NAMALWA (cell line): ENCODE measurements around the gene GALE.

ENCODE experiments used
- DNase-seq: peaks from one replicate; pipeline ENCODE4 v3.0.0-alpha.2; 2015; ENCODE audit warnings: low spot score

Gene GALE

DNA sequence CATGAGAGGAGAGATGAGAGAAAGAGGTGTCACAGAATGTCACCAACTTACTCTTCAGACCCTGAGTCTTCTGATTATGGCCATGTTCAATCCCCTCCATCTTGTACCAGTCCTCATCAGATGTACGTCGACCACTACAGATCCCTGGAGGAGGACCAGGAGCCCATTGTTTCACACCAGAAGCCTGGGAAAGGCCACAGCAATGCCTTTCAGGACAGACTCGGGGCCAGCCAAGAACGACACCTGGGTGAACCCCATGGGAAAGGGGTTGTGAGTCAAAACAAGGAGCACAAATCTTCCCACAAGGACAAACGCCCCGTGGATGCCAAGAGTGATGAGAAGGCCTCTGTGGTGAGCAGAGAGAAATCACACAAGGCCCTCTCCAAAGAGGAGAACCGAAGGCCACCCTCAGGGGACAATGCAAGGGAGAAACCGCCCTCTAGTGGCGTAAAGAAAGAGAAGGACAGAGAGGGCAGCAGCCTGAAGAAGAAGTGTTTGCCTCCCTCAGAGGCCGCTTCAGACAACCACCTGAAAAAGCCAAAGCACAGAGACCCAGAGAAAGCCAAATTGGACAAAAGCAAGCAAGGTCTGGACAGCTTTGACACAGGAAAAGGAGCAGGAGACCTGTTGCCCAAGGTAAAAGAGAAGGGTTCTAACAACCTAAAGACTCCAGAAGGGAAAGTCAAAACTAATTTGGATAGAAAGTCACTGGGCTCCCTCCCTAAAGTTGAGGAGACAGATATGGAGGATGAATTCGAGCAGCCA lies 49.3 kb downstream of the GALE start:
- DNase-seq: peak; percentile 84

DNA sequence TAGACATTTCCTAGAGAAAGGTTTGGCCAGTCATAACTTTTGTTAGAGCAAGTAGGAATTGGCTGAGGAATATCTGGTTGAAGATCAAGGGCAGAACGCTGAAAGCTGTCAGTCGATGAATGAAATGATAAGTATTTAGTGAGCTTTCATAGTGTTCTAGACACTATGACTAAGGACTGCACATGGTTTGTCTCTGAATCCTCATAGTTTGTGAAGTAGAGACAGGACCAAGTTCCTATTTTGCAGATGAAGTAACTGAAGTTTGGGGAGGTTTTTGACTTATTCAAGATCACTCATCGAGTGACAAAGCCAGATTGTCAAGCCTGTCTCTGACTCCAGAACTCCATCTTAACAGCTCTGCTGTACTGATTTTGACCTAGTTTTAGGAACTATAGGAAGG lies 52.5 kb downstream of the GALE start:
- DNase-seq: no peak
